ENCODE results near the gene DLGAP1. TPM values are rescaled to one million over a fixed set of nuclear protein-coding genes. Genes with fewer than 3 reads are reported as not detected.

The DLGAP1 gene
- total RNA-seq, 1 experiment from 2014 or later, result 0.39 TPM

DNA sequence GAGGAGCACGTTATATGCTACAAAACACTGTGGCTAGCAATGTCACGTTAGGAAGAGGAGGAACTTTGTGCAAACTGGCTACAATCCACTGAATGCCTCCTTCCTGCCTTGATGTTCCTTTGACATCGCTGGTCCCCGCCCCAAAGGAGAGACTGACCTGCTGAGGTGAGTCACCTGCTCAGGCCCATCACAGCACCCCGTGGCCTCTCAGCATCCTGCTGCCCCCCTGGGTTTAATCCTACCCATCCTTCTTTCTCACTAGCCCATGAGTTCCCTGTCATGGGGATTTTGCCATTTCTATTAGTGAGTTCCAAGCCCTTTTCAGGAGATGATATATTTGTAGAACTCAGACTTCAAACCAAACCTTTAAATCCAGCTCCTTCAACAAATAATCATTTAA is 16.2 kb downstream of the DLGAP1 start:
- RAD21 ChIA-PET (ENCODE audit: low non-redundant PET in 1 of 2, low total read pairs in 2 of 2, uncharacterized antibody in 2 of 2, unreplicated experiment in 2 of 2), result no interaction called here
- no peak overlapping the region for H3K27ac ChIP-seq (ENCODE audit: low read depth, low read length)
- H3K27me3 ChIP-seq (ENCODE audit: insufficient read depth, low read length), result no peaks in the 10 kb centered on the region
- no peak overlapping the region for H3K4me2 ChIP-seq (ENCODE audit: low read length)
- CTCF ChIA-PET, result no interaction called here
- H3K9me3 ChIP-seq (ENCODE audit: control insufficient read depth in 1 of 2, insufficient read depth in 1 of 2, low read depth in 1 of 2, low read length in 2 of 2), result peaks cover 9 to 12% of the 10 kb centered on the region in 2 experiments; a peak in 2 of 4 replicates
- intact Hi-C loops (cut with micrococcal nuclease), result no loop called here
- no peak overlapping the region for H3K9ac ChIP-seq (ENCODE audit: low read length)
- H2AFZ ChIP-seq (ENCODE audit: low read depth, low read length, poor library complexity, severe bottlenecking), result no peak overlapping the region
- H3K36me3 ChIP-seq (ENCODE audit: control insufficient read depth in 1 of 2, insufficient read depth in 2 of 2, low read length in 2 of 2), result no peaks in the 10 kb centered on the region
- H3K4me1 ChIP-seq (ENCODE audit: control insufficient read depth in 1 of 2, insufficient read depth in 2 of 2, low read length in 2 of 2), result no peaks in the 10 kb centered on the region
- no peaks in the 10 kb centered on the region for H3K79me2 ChIP-seq (ENCODE audit: insufficient read depth, low read length)
- ATAC-seq (no peak), DNase-seq (ENCODE audit: low read depth, low spot score) (no peak)
- no peak for TF ChIP-seq FOSL1 (IDR thresholded peaks at IDR 0.05; ENCODE audit: low read depth)
- no peak for TF ChIP-seq CTCF (IDR thresholded peaks at IDR 0.05 in 2 of 3, conservative IDR thresholded peaks at IDR 0.05 in 1 of 3; ENCODE audit: borderline replicate concordance in 1 of 3, insufficient read depth in 1 of 3, low read depth in 2 of 3, low read length in 2 of 3)
- TF ChIP-seq SRF (IDR thresholded peaks at IDR 0.05; ENCODE audit: low read depth), result no peak
- no peak for TF ChIP-seq EZH2phosphoT487 (IDR thresholded peaks at IDR 0.05; ENCODE audit: borderline replicate concordance)
- no peak for TF ChIP-seq ZFX (IDR thresholded peaks at IDR 0.05)
- no peak for TF ChIP-seq SIN3A (IDR thresholded peaks at IDR 0.05; ENCODE audit: low read depth)
- no peak for TF ChIP-seq POLR2AphosphoS5 (IDR thresholded peaks at IDR 0.05; ENCODE audit: low read depth, low read length)
- TF ChIP-seq RAD21 (IDR thresholded peaks at IDR 0.05; ENCODE audit: low read depth), result no peak
- no peak for TF ChIP-seq CEBPB (IDR thresholded peaks at IDR 0.05; ENCODE audit: low read depth)
- TF ChIP-seq SP1 (IDR thresholded peaks at IDR 0.05; ENCODE audit: low read depth), result no peak
- no peak for TF ChIP-seq EZH2 (IDR thresholded peaks at IDR 0.05)
- no peak for TF ChIP-seq ZBTB33 (IDR thresholded peaks at IDR 0.05; ENCODE audit: extremely low read depth, insufficient replicate concordance, low read length)
- TF ChIP-seq TCF7L2 (IDR thresholded peaks at IDR 0.05; ENCODE audit: borderline replicate concordance, extremely low read depth, insufficient read depth, insufficient read length), result no peak
- TF ChIP-seq ELF1 (IDR thresholded peaks at IDR 0.05; ENCODE audit: borderline replicate concordance, low read depth), result no peak
- H3K4me3 ChIP-seq (replicated peaks in 1 of 2; ENCODE audit: low read depth in 1 of 2, low read length in 2 of 2), result no peak overlapping the region
- H3K9me2 ChIP-seq (ENCODE audit: insufficient read depth), result no peaks in the 10 kb centered on the region
- H4K20me1 ChIP-seq (ENCODE audit: insufficient read depth), result no peaks in the 10 kb centered on the region
- no TSS peak for BruUV-seq (replicated peaks)
- POLR2A ChIA-PET, result no interaction called here

Measured in HCT116 (cell line).